Coronary artery (tissue), 2 donors: ENCODE data around the gene TBC1D12.

Experiments
- DNase-seq: peaks from one replicate; pipeline ENCODE4 v3.0.0-alpha.2; 2017; ENCODE audit warnings: low spot score
- H3K27ac ChIP-seq, 2 donors: fragments of 200-600 bp; sonication (generic); one replicate each; pipeline ENCODE4 v1.5.1; 2016 to 2019
- H3K4me3 ChIP-seq: fragments of 200-600 bp; sonication (generic); 2 replicates; pipeline ENCODE4 v1.5.1; 2016; ENCODE audit warnings: mild to moderate bottlenecking, moderate library complexity
- CTCF ChIP-seq: fragments of 200-600 bp; sonication (generic); IDR thresholded peaks from one replicate; pipeline ENCODE4 v1.5.1; 2019; ENCODE audit warnings: antibody characterized with exemption

TBC1D12 gene

GRCh38 chr10:94571528-94571927, 169.2 kb downstream of the TBC1D12 start:
- no peak for TF ChIP-seq CTCF
- no peak overlapping the region for H3K4me3 ChIP-seq
- DNase-seq: no peak
- no peak overlapping the region for H3K27ac ChIP-seq

GRCh38 chr10:94578790-94579189, 176.4 kb downstream of the TBC1D12 start:
- Histone ChIP-seq H3K4me3 (no peak overlapping the region), H3K27ac (no peak overlapping the region)
- no peak for TF ChIP-seq CTCF
- DNase-seq: no peak

- TF ChIP-seq CTCF: no peak
- DNase-seq: no peak
- Histone ChIP-seq H3K27ac (no peak overlapping the region), H3K4me3 (no peak overlapping the region)
These were observed 180.8 kb downstream of the TBC1D12 start for GRCh38 chr10:94583124-94583523.
